Stomach (tissue), 4 donors: ENCODE results near the gene HPCAL4.

Source experiments
- CTCF ChIP-seq, 7 experiments: fragments of 450-650 bp in 4 of 7; fragments of 200-600 bp in 3 of 7; sonication (generic) in 3 of 7; IDR thresholded peaks; one replicate each; pipeline ENCODE4 v1.5.1; 2016 to 2019; ENCODE audit warnings: antibody characterized with exemption in 7 of 7, control low read depth in 2 of 7, mild to moderate bottlenecking in 1 of 7
- EP300 ChIP-seq: sonication (generic); formaldehyde crosslinking; IDR thresholded peaks from one replicate; pipeline ENCODE4 v1.6.1; 2017; ENCODE audit warnings: antibody characterized with exemption
- POLR2A ChIP-seq, 4 donors: fragments of 450-650 bp; IDR thresholded peaks; one replicate each; pipeline ENCODE4 v1.6.1; 2016; ENCODE audit warnings: antibody characterized with exemption in 4 of 4, control low read depth in 2 of 4, mild to moderate bottlenecking in 1 of 4, moderate library complexity in 1 of 4
- POLR2AphosphoS5 ChIP-seq, 3 donors: sonication (generic); formaldehyde crosslinking; IDR thresholded peaks; one replicate each; pipeline ENCODE4 v1.6.1; 2016; ENCODE audit warnings: antibody characterized with exemption in 3 of 3

GRCh38 chr1:39680751-39681150 is 10.5 kb downstream of the HPCAL4 start:
- TF ChIP-seq CTCF (IDR thresholded peaks at IDR 0.05): no peak
- TF ChIP-seq POLR2AphosphoS5 (IDR thresholded peaks at IDR 0.05): no peak
- TF ChIP-seq POLR2A (IDR thresholded peaks at IDR 0.05): no peak
- TF ChIP-seq EP300: no peak
